GM23338 (cell line): ENCODE results near the gene F11R. TPM values are rescaled to one million over a fixed set of nuclear protein-coding genes. Genes with fewer than 3 reads are reported as not detected.

Source experiments
- ATAC-seq: fragments of 200-7000 bp; cut with Tn5 transposase; 3 replicates; pipeline ENCODE4 v1.9.1; 2020
- DNase-seq: peaks from one replicate; pipeline ENCODE4 v3.0.0-alpha.2; 2015; ENCODE audit warnings: low spot score
- H2AFZ ChIP-seq: fragments of 200-600 bp; sonication (generic); 2 replicates; pipeline ENCODE4 v1.8.0; 2016; ENCODE audit warnings: antibody characterized with exemption, mild to moderate bottlenecking, moderate library complexity
- H3F3A ChIP-seq: fragments of 200-600 bp; sonication (generic); replicated peaks from 2 replicates; pipeline ENCODE4 v1.8.0; 2017; ENCODE audit warnings: antibody characterized with exemption, mixed run types, low read depth
- H3K27ac ChIP-seq: fragments of 200-600 bp; sonication (generic); 2 replicates; pipeline ENCODE4 v1.6.1; 2016; ENCODE audit warnings: low read depth
- H3K27me3 ChIP-seq: fragments of 200-600 bp; sonication (generic); 2 replicates; pipeline ENCODE4 v1.8.0; 2016; ENCODE audit warnings: mild to moderate bottlenecking, mixed run types, moderate library complexity; ENCODE audit not compliant: insufficient read depth
- H3K36me3 ChIP-seq: fragments of 200-600 bp; sonication (generic); 2 replicates; pipeline ENCODE4 v1.8.0; 2016; ENCODE audit warnings: mild to moderate bottlenecking; ENCODE audit not compliant: insufficient read depth
- H3K4me1 ChIP-seq: fragments of 200-600 bp; sonication (generic); 2 replicates; pipeline ENCODE4 v1.8.0; 2016; ENCODE audit warnings: mild to moderate bottlenecking, moderate library complexity; ENCODE audit not compliant: insufficient read depth
- H3K4me2 ChIP-seq: fragments of 200-600 bp; sonication (generic); 2 replicates; pipeline ENCODE4 v1.7.1; 2017; ENCODE audit warnings: mixed run types
- H3K4me3 ChIP-seq: fragments of 200-600 bp; sonication (generic); 2 replicates; pipeline ENCODE4 v1.6.1; 2016; ENCODE audit warnings: mixed run types
- H3K79me2 ChIP-seq: fragments of 200-600 bp; sonication (generic); replicated peaks from 2 replicates; pipeline ENCODE4 v1.8.0; 2017; ENCODE audit warnings: mild to moderate bottlenecking; ENCODE audit not compliant: insufficient read depth
- H3K9me2 ChIP-seq: fragments of 200-600 bp; sonication (generic); 2 replicates; pipeline ENCODE4 v1.8.0; 2017; ENCODE audit not compliant: insufficient read depth
- H4K20me1 ChIP-seq: fragments of 200-600 bp; sonication (generic); replicated peaks from 2 replicates; pipeline ENCODE4 v1.8.0; 2017; ENCODE audit warnings: mild to moderate bottlenecking; ENCODE audit not compliant: insufficient read depth
- H3K27ac Mint-ChIP-seq: 2 replicates; pipeline ENCODE4 v1.8.0; 2020; ENCODE audit warnings: inconsistent platforms, mild to moderate bottlenecking, moderate library complexity, mixed read lengths
- H3K27me3 Mint-ChIP-seq: 3 replicates; pipeline ENCODE4 v1.8.0; 2022; ENCODE audit warnings: low read depth, mild to moderate bottlenecking, moderate library complexity, mixed read lengths, inconsistent platforms; ENCODE audit not compliant: insufficient read depth, poor library complexity
- H3K36me3 Mint-ChIP-seq: 3 replicates; pipeline ENCODE4 v1.8.0; 2021; ENCODE audit warnings: low read depth, mild to moderate bottlenecking, inconsistent platforms, moderate library complexity, mixed read lengths
- H3K4me1 Mint-ChIP-seq: 3 replicates; pipeline ENCODE4 v1.8.0; 2020; ENCODE audit warnings: mild to moderate bottlenecking, inconsistent platforms, mixed read lengths
- H3K4me3 Mint-ChIP-seq: 3 replicates; pipeline ENCODE4 v1.8.0; 2021; ENCODE audit warnings: moderate library complexity, mild to moderate bottlenecking, inconsistent platforms, mixed read lengths
- H3K9me3 Mint-ChIP-seq: 3 replicates; pipeline ENCODE4 v1.8.0; 2020; ENCODE audit warnings: moderate library complexity, mild to moderate bottlenecking, inconsistent platforms, mixed read lengths
- JUNB ChIP-seq: IDR thresholded peaks from one replicate; pipeline ENCODE4 v1.6.1; 2016; ENCODE audit warnings: antibody characterized with exemption; ENCODE audit not compliant: unreplicated experiment
- STAT1 ChIP-seq: IDR thresholded peaks from one replicate; pipeline ENCODE4 v1.6.1; 2016; ENCODE audit warnings: antibody characterized with exemption; ENCODE audit not compliant: unreplicated experiment
- polyA plus RNA-seq: library from polyadenylated mRNA; unstranded; fragments of >200 nt; fragmentation: Nextera tagmentation; extraction: Ambion mirVana; gene quantifications from 2 replicates; pipeline ENCODE4 v1.2.1, GENCODE V29; 2016
- total RNA-seq: library from RNA; depleted of rRNA; stranded (reverse); fragments of >200 nt; shearing (Covaris generic); gene quantifications from 2 replicates; pipeline ENCODE4 v1.2.3, GENCODE V29; 2014
- TF ChIP-seq, protein P1 (sequence below), 2 experiments: fragments of 200-600 bp in 1 of 2; sonication (generic) in 1 of 2; conservative IDR thresholded peaks; 2 replicates each; pipeline versions ENCODE4 v1.5.1 to v1.6.1; 2016 to 2017; ENCODE audit warnings: antibody characterized with exemption in 2 of 2, low read depth in 2 of 2, mild to moderate bottlenecking in 2 of 2, moderate library complexity in 1 of 2
- TF ChIP-seq, protein P2 (sequence below): fragments of 250-450 bp; sonication (Bioruptor Pico); IDR thresholded peaks from 2 replicates; pipeline ENCODE4 v1.5.0; 2020; ENCODE audit warnings: mild to moderate bottlenecking, moderate library complexity

Gene F11R
- total and polyA plus RNA-seq, 2 experiments from 2014 or later: 51.0 to 169 TPM

- H2AFZ ChIP-seq: no peak overlapping the region
- no peaks in the 10 kb centered on the region for H3K36me3 ChIP-seq
- peaks cover 18% of the 10 kb centered on the region for H3K27me3 Mint-ChIP-seq
- no peak overlapping the region for H3K4me2 ChIP-seq
- no peaks in the 10 kb centered on the region for H3K4me1 ChIP-seq
- no peak for DNase-seq
- no peaks in the 10 kb centered on the region for H3K79me2 ChIP-seq
- H4K20me1 ChIP-seq: no peaks in the 10 kb centered on the region
- H3K27ac Mint-ChIP-seq: no peak overlapping the region
- no peak for ATAC-seq
- H3K4me3 Mint-ChIP-seq: no peak overlapping the region
- peaks cover 15% of the 10 kb centered on the region for H3K9me2 ChIP-seq
- H3K36me3 Mint-ChIP-seq: peaks cover 21% of the 10 kb centered on the region
- no peaks in the 10 kb centered on the region for H3F3A ChIP-seq
- H3K4me3 ChIP-seq: no peak overlapping the region
- H3K27me3 ChIP-seq: peaks cover 5% of the 10 kb centered on the region; the same call in 1 of the 2 replicates
- peaks cover 5% of the 10 kb centered on the region; the same call in 1 of the 3 replicates for H3K4me1 Mint-ChIP-seq
- H3K9me3 Mint-ChIP-seq: peaks cover 35% of the 10 kb centered on the region
- TF ChIP-seq, protein P1, sequence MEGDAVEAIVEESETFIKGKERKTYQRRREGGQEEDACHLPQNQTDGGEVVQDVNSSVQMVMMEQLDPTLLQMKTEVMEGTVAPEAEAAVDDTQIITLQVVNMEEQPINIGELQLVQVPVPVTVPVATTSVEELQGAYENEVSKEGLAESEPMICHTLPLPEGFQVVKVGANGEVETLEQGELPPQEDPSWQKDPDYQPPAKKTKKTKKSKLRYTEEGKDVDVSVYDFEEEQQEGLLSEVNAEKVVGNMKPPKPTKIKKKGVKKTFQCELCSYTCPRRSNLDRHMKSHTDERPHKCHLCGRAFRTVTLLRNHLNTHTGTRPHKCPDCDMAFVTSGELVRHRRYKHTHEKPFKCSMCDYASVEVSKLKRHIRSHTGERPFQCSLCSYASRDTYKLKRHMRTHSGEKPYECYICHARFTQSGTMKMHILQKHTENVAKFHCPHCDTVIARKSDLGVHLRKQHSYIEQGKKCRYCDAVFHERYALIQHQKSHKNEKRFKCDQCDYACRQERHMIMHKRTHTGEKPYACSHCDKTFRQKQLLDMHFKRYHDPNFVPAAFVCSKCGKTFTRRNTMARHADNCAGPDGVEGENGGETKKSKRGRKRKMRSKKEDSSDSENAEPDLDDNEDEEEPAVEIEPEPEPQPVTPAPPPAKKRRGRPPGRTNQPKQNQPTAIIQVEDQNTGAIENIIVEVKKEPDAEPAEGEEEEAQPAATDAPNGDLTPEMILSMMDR (conservative IDR thresholded peaks at IDR 0.05; ENCODE audit: low read depth in 2 of 2): no peak
- H3K27ac ChIP-seq: no peak overlapping the region
These were observed 30.3 kb upstream of the F11R start for GRCh38 chr1:161051219-161051618.

DNA sequence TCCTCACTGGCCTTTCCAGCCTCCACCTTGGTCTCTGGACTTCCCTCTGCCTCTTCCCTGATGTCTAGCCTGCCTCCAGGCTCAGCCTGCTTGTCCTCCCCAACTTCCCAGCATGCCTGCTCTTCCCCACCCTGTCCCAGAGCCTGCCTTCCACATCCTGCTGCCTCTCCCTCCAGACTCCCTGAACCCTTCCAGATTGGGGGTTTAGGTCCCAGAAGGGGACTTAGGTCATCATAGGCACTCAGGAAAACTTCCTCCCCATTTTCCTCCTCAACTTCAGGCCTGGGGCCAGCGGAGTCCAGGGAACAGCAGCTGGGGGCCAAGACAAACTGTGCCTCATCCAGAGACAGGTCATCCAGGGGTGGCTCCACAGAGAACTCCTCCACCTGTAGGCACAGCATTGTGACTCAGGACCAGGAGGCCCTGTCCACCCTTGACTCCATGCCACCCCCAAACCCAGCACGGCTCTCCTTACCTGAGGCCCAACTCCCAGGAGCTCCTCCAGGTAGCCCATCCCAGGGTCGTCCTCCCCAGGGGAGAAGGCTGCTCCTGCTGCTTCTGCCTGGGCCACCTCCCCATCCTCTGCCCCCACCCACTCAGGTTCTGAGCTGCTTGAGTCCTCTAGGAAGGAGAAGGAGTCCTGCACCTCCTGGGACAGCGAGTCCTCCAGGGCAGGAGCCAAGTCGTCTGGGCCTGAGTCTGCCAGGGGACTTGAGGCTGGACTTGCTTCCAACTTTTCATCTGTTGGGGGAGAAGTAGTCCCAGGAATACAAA lies 28.2 kb upstream of the F11R start:
- peaks cover 26% of the 10 kb centered on the region for H3K27me3 Mint-ChIP-seq
- Histone ChIP-seq H2AFZ (no peak overlapping the region), H3K79me2 (peaks cover 9% of the 10 kb centered on the region), H3F3A (0 out of 2 replicates have a peak, but pooled peaks cover 4% of the 10 kb centered on the region), H3K27me3 (peaks cover 5% of the 10 kb centered on the region; the same call in 1 of the 2 replicates), H3K27ac (no peak overlapping the region), H3K4me2 (no peak overlapping the region), H3K36me3 (no peaks in the 10 kb centered on the region), H3K4me1 (peaks cover 6% of the 10 kb centered on the region), H4K20me1 (no peaks in the 10 kb centered on the region), H3K4me3 (no peak overlapping the region), H3K9me2 (peaks cover 15% of the 10 kb centered on the region)
- H3K4me1 Mint-ChIP-seq: peaks cover 12% of the 10 kb centered on the region
- H3K4me3 Mint-ChIP-seq: no peak overlapping the region; the same call in 2 of the 3 replicates
- H3K27ac Mint-ChIP-seq: no peak overlapping the region
- H3K36me3 Mint-ChIP-seq: peaks cover 25% of the 10 kb centered on the region
- no peak for DNase-seq
- TF ChIP-seq STAT1: no peak
- no peak for TF ChIP-seq JUNB
- TF ChIP-seq, protein P2, sequence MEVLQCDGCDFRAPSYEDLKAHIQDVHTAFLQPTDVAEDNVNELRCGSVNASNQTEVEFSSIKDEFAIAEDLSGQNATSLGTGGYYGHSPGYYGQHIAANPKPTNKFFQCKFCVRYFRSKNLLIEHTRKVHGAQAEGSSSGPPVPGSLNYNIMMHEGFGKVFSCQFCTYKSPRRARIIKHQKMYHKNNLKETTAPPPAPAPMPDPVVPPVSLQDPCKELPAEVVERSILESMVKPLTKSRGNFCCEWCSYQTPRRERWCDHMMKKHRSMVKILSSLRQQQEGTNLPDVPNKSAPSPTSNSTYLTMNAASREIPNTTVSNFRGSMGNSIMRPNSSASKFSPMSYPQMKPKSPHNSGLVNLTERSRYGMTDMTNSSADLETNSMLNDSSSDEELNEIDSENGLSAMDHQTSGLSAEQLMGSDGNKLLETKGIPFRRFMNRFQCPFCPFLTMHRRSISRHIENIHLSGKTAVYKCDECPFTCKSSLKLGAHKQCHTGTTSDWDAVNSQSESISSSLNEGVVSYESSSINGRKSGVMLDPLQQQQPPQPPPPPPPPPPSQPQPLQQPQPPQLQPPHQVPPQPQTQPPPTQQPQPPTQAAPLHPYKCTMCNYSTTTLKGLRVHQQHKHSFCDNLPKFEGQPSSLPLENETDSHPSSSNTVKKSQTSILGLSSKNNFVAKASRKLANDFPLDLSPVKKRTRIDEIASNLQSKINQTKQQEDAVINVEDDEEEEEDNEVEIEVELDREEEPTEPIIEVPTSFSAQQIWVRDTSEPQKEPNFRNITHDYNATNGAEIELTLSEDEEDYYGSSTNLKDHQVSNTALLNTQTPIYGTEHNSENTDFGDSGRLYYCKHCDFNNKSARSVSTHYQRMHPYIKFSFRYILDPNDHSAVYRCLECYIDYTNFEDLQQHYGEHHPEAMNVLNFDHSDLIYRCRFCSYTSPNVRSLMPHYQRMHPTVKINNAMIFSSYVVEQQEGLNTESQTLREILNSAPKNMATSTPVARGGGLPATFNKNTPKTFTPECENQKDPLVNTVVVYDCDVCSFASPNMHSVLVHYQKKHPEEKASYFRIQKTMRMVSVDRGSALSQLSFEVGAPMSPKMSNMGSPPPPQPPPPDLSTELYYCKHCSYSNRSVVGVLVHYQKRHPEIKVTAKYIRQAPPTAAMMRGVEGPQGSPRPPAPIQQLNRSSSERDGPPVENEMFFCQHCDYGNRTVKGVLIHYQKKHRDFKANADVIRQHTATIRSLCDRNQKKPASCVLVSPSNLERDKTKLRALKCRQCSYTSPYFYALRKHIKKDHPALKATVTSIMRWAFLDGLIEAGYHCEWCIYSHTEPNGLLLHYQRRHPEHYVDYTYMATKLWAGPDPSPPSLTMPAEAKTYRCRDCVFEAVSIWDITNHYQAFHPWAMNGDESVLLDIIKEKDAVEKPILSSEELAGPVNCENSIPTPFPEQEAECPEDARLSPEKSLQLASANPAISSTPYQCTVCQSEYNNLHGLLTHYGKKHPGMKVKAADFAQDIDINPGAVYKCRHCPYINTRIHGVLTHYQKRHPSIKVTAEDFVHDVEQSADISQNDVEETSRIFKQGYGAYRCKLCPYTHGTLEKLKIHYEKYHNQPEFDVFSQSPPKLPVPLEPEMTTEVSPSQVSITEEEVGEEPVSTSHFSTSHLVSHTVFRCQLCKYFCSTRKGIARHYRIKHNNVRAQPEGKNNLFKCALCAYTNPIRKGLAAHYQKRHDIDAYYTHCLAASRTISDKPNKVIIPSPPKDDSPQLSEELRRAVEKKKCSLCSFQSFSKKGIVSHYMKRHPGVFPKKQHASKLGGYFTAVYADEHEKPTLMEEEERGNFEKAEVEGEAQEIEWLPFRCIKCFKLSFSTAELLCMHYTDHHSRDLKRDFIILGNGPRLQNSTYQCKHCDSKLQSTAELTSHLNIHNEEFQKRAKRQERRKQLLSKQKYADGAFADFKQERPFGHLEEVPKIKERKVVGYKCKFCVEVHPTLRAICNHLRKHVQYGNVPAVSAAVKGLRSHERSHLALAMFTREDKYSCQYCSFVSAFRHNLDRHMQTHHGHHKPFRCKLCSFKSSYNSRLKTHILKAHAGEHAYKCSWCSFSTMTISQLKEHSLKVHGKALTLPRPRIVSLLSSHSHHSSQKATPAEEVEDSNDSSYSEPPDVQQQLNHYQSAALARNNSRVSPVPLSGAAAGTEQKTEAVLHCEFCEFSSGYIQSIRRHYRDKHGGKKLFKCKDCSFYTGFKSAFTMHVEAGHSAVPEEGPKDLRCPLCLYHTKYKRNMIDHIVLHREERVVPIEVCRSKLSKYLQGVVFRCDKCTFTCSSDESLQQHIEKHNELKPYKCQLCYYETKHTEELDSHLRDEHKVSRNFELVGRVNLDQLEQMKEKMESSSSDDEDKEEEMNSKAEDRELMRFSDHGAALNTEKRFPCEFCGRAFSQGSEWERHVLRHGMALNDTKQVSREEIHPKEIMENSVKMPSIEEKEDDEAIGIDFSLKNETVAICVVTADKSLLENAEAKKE: no peak
- no peak for ATAC-seq
- peaks cover 38% of the 10 kb centered on the region for H3K9me3 Mint-ChIP-seq
